HG02759 (cell line): ENCODE measurements around the gene PDE10A.
A peak's percentile ranks its signal among the peaks of the same experiment; 100 is the strongest.
"Not testable (repeated sequence)": the region's sequence is repeated elsewhere in the genome, so short reads cannot be mapped to it uniquely, and the experiment has no call there.

Source experiments
- ATAC-seq: cut with Tn5 transposase; IDR thresholded peaks from one replicate; pipeline ENCODE4 v1.9.1; 2021; ENCODE audit warnings: mild to moderate bottlenecking, moderate library complexity; ENCODE audit not compliant: unreplicated experiment

The PDE10A gene

GRCh38 chr6:165557674-165558073 is 105.4 kb downstream of the PDE10A start:
- ATAC-seq: no peak

GRCh38 chr6:165556116-165556843 is 106.8 kb downstream of the PDE10A start:
- no peak for ATAC-seq

GRCh38 chr6:165554644-165555043 is 108.4 kb downstream of the PDE10A start:
- ATAC-seq: not testable (repeated sequence)

- ATAC-seq: no peak
Observed at GRCh38 chr6:165552248-165552736, 110.7 kb downstream of the PDE10A start.

- ATAC-seq: no peak
Observed at GRCh38 chr6:165551828-165552227, 111.2 kb downstream of the PDE10A start.

- no peak for ATAC-seq
Observed at GRCh38 chr6:165548450-165548849, 114.6 kb downstream of the PDE10A start.

GRCh38 chr6:165545806-165546205 is 117.2 kb downstream of the PDE10A start:
- no peak for ATAC-seq

- ATAC-seq: no peak
Observed at GRCh38 chr6:165543781-165544180, 119.3 kb downstream of the PDE10A start.

GRCh38 chr6:165536911-165537310 is 126.1 kb downstream of the PDE10A start:
- no peak for ATAC-seq

- no peak for ATAC-seq
Observed at GRCh38 chr6:165519316-165519715, 143.7 kb downstream of the PDE10A start.

- no peak for ATAC-seq
Observed at GRCh38 chr6:165515963-165516624, 146.9 kb downstream of the PDE10A start.

- ATAC-seq: no peak
Observed at GRCh38 chr6:165514621-165515020, 148.4 kb downstream of the PDE10A start.

GRCh38 chr6:165511807-165512206 is 151.2 kb downstream of the PDE10A start:
- ATAC-seq: peak; percentile 89

GRCh38 chr6:165508321-165508869 is 154.6 kb downstream of the PDE10A start:
- no peak for ATAC-seq

GRCh38 chr6:165506657-165507056 is 156.4 kb downstream of the PDE10A start:
- ATAC-seq: no peak

- not testable (repeated sequence) for ATAC-seq
Observed at GRCh38 chr6:165500214-165500907, 162.7 kb downstream of the PDE10A start.

- no peak for ATAC-seq
Observed at GRCh38 chr6:165497472-165497871, 165.6 kb downstream of the PDE10A start.

GRCh38 chr6:165488624-165489295 is 174.3 kb downstream of the PDE10A start:
- no peak for ATAC-seq

GRCh38 chr6:165487950-165488349 is 175.1 kb downstream of the PDE10A start:
- no peak for ATAC-seq

- ATAC-seq: no peak
Observed at GRCh38 chr6:165487347-165487746, 175.7 kb downstream of the PDE10A start.
